HEK293 (cell line): ENCODE measurements around the gene FUBP3.

Experiments used
- CTCF ChIP-seq: fragments of 450-650 bp; formaldehyde crosslinking; IDR thresholded peaks from 2 replicates; pipeline ENCODE4 v1.5.1; 2016; ENCODE audit warnings: missing biosample characterization, missing genetic modification characterization
- SETDB1 ChIP-seq: IDR thresholded peaks from one replicate; pipeline ENCODE4 v1.6.1; 2017; ENCODE audit warnings: mild to moderate bottlenecking, low read length, moderate library complexity, mixed read lengths; ENCODE audit not compliant: insufficient read length

DNA sequence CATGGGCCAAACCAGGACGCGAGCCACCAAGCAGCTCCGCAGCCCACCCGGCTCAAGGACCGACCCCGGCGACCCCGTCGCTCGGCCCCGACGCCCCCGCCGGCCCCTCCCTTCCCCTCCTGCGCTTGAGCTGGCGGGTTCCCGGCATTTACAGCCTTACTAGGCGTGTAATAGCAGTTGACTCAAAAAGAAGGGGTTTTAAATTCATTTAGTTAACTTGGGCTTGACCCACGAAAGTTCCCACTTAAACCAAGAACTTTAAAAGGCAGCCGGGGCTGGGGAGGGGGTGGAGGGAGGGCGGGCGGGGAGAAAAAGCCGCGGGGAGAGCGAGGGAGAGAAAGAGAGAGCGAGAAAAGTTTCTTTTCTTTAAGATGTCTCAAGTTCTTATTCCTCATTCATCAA is 85.7 kb downstream of the FUBP3 start:
- TF ChIP-seq SETDB1 (no peak), CTCF (tag by site-specific recombination) (no peak)
